Gastroesophageal sphincter (tissue), 4 donors: ENCODE results near the gene ZNF580. TPM values are rescaled to one million over a fixed set of nuclear protein-coding genes. Genes with fewer than 3 reads are reported as not detected.

Experiments
- ATAC-seq: fragments of 150-250 bp; one replicate; pipeline ENCODE4 v1.9.1; 2016; ENCODE audit warnings: mild to moderate bottlenecking, moderate library complexity
- H3K27ac ChIP-seq, 4 donors: fragments of 200-600 bp; sonication (generic) in 3 of 4; 1 replicate in 3 of 4; 2 replicates in 1 of 4; pipeline ENCODE4 v1.5.1; 2016 to 2019
- H3K27me3 ChIP-seq: fragments of 200-600 bp; sonication (generic); one replicate; pipeline ENCODE4 v1.5.1; 2019
- H3K36me3 ChIP-seq, 2 donors: fragments of 200-600 bp; sonication (generic); one replicate each; pipeline ENCODE4 v1.5.1; 2019; ENCODE audit warnings: control low read depth in 1 of 2
- H3K4me1 ChIP-seq, 3 donors: fragments of 200-600 bp; sonication (generic); 1 replicate in 2 of 3; 2 replicates in 1 of 3; pipeline ENCODE4 v1.5.1; 2016 to 2019; ENCODE audit warnings: control low read depth in 2 of 3
- H3K4me3 ChIP-seq, 2 donors: fragments of 200-600 bp; sonication (generic); one replicate each; pipeline ENCODE4 v1.5.1; 2019; ENCODE audit warnings: mild to moderate bottlenecking in 1 of 2, moderate library complexity in 1 of 2
- H3K9me3 ChIP-seq, 3 donors: fragments of 200-600 bp; sonication (generic); one replicate each; pipeline ENCODE4 v1.5.1; 2017 to 2019; ENCODE audit warnings: control low read depth in 2 of 3
- EP300 ChIP-seq: sonication (generic); formaldehyde crosslinking; IDR thresholded peaks from one replicate; pipeline ENCODE4 v1.6.1; 2017; ENCODE audit warnings: antibody characterized with exemption, mild to moderate bottlenecking
- POLR2A ChIP-seq, 2 donors: fragments of 450-650 bp; IDR thresholded peaks; one replicate each; pipeline ENCODE4 v1.6.1; 2017; ENCODE audit warnings: antibody characterized with exemption in 2 of 2, mild to moderate bottlenecking in 2 of 2, moderate library complexity in 1 of 2
- POLR2AphosphoS5 ChIP-seq: sonication (generic); formaldehyde crosslinking; IDR thresholded peaks from one replicate; pipeline ENCODE4 v1.6.1; 2017; ENCODE audit warnings: antibody characterized with exemption
- WGBS, 2 donors: methylation state at CpG; one replicate each; pipeline ENCODE4 v1.1.5; 2018; ENCODE audit warnings: low coverage in 1 of 2; 5-methylcytosine and 5-hydroxymethylcytosine counted together
- total RNA-seq, 4 donors: library from RNA; depleted of rRNA; stranded (reverse); fragments of >200 nt; gene quantifications; one replicate each; pipeline ENCODE4 v1.1.0, GENCODE V29; 2016
- TF ChIP-seq, protein P1 (sequence below), 4 experiments: fragments of 200-600 bp in 2 of 4; fragments of 450-650 bp in 2 of 4; sonication (generic) in 1 of 4; IDR thresholded peaks; one replicate each; pipeline ENCODE4 v1.5.1; 2017 to 2019; ENCODE audit warnings: antibody characterized with exemption in 4 of 4, mild to moderate bottlenecking in 2 of 4, moderate library complexity in 2 of 4

ZNF580 gene
- total RNA-seq, 4 donors from 2014 or later = 28.9 to 44.1 (median 35.2) TPM

DNA sequence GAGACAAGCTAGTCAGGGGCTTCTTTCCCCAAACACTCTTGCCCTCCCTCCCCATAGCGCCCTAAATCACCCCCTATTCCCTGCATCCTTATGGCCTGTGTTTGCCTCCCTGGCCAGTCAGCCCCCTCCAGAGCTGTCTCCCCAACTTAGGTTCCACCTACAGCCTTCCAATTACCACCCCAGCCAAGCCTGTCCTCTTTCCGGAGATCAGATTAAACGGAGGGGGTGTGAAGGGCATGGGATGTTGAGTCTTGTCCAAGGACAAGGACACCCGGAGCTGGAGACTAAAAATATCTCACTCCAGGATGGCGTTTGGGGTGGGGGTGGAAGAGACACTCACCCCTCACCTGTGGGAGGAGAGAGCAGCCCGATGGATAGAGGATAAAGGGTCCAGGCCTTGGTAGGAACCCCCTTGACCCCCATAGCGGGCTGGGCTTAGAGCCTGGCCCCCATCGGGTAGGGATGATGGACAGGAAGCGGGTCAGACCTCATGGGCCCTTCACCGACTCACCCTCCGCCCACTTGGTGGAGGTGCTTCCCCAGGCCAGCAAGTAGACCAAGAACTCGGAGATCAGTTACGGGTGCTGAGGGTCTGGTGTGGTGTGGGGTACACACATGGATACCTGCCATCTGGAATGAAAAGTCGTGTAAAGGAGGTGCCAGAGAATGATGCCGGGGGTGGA is 29.4 kb upstream of the ZNF580 start:
- H3K27ac ChIP-seq = peak overlapping the region in 1 of 4 donors; percentile 35

DNA sequence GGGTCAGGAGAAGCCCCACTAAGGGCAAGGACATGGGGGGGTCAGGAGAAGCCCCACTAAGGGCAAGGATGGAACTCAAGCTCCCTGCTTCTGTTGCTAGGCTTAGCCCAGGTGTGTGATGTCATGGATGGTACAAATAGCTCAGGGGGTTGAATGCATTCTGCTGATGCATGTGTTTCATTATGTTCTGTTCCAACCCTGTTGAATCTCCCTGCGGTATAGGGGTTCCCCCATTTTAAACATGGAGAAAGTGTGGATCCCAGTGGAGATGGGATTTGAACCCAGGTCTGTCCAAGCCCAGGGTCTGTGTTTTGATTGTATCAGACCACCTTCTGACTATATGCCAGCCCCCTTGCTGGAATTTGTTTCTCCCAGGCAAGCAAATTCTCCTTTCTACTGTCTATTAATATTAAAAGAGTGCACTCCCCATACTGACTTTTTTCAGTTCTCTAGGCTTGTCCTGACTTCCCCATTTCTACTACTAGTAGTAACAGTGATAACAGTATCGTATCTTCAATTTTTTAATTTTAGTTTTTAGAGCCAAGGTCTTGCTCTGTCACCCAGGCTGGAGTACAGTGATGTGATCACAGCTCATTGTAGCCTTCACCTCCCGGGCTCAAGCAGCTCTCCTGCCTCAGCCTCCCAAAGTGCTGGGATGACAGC is 28.7 kb upstream of the ZNF580 start:
- no peaks in the 10 kb centered on the region for H3K27me3 ChIP-seq
- H3K4me3 ChIP-seq = no peak overlapping the region
- peak overlapping the region in 1 of 4 donors; percentile 35 for H3K27ac ChIP-seq
- peaks cover 0 to 38% (median 5%) of the 10 kb centered on the region in 3 donors for H3K4me1 ChIP-seq
- ATAC-seq = no peak
- 67 to 86% methylated on average over 1 to 2 of the region's 3 CpGs for WGBS, 2 donors
- peaks cover 0 to 63% of the 10 kb centered on the region in 2 donors for H3K36me3 ChIP-seq
- H3K9me3 ChIP-seq = no peaks in the 10 kb centered on the region
- TF ChIP-seq EP300 (no peak), POLR2AphosphoS5 (no peak), POLR2A (IDR thresholded peaks at IDR 0.05) (no peak)
- TF ChIP-seq, protein P1, sequence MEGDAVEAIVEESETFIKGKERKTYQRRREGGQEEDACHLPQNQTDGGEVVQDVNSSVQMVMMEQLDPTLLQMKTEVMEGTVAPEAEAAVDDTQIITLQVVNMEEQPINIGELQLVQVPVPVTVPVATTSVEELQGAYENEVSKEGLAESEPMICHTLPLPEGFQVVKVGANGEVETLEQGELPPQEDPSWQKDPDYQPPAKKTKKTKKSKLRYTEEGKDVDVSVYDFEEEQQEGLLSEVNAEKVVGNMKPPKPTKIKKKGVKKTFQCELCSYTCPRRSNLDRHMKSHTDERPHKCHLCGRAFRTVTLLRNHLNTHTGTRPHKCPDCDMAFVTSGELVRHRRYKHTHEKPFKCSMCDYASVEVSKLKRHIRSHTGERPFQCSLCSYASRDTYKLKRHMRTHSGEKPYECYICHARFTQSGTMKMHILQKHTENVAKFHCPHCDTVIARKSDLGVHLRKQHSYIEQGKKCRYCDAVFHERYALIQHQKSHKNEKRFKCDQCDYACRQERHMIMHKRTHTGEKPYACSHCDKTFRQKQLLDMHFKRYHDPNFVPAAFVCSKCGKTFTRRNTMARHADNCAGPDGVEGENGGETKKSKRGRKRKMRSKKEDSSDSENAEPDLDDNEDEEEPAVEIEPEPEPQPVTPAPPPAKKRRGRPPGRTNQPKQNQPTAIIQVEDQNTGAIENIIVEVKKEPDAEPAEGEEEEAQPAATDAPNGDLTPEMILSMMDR (IDR thresholded peaks at IDR 0.05) = no peak

More for the DNA sequence above, 29.4 kb upstream of the ZNF580 start:
- Histone ChIP-seq H3K9me3 (no peaks in the 10 kb centered on the region), H3K4me1 (peaks cover 0 to 45% (median 12%) of the 10 kb centered on the region in 3 donors), H3K27me3 (no peaks in the 10 kb centered on the region), H3K36me3 (peaks cover 0 to 56% of the 10 kb centered on the region in 2 donors), H3K4me3 (no peak overlapping the region)
- WGBS, 2 donors = 70 to 90% methylated on average over 2 of the region's 15 CpGs
- ATAC-seq = no peak
- TF ChIP-seq, protein P1 (IDR thresholded peaks at IDR 0.05) = no peak
- no peak for TF ChIP-seq POLR2AphosphoS5

DNA sequence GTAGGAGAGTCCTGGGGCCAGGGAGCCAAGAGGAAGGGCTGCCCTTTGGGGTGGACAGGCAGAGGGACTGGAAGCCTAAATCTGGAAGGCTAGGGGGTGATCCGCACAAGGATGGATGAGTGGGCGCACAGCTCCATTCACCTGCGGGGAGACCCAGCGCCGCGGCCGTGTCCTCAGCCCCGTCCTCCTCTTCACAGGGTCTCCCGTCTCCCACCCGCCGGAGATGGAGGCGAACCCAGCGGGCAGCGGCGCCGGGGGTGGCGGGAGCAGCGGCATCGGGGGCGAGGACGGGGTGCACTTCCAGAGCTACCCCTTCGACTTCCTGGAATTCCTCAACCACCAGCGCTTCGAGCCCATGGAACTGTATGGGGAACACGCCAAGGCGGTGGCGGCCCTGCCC is 27.4 kb upstream of the ZNF580 start:
- H3K27ac ChIP-seq = no peak overlapping the region
- TF ChIP-seq POLR2A (IDR thresholded peaks at IDR 0.05) (no peak), EP300 (no peak), POLR2AphosphoS5 (no peak)
- TF ChIP-seq, protein P1 (IDR thresholded peaks at IDR 0.05) = no peak
- no peaks in the 10 kb centered on the region for H3K27me3 ChIP-seq
- WGBS, 2 donors = 85 to 96% methylated on average over 4 to 13 of the region's 27 CpGs
- H3K36me3 ChIP-seq = peaks cover 0 to 74% of the 10 kb centered on the region in 2 donors
- peaks cover 0 to 27% (median 5%) of the 10 kb centered on the region in 3 donors for H3K4me1 ChIP-seq
- no peak for ATAC-seq
- H3K9me3 ChIP-seq = no peaks in the 10 kb centered on the region
- H3K4me3 ChIP-seq = no peak overlapping the region

GRCh38 chr19:55613930-55614710 is 26.7 kb upstream of the ZNF580 start:
- 92% methylated on average over 6 of the region's 75 CpGs; no CpG with 5 or more reads in 1 of the 2 donors for WGBS, 2 donors
- Histone ChIP-seq H3K27me3 (no peaks in the 10 kb centered on the region), H3K36me3 (peaks cover 0 to 69% of the 10 kb centered on the region in 2 donors), H3K27ac (no peak overlapping the region), H3K9me3 (no peaks in the 10 kb centered on the region), H3K4me3 (no peak overlapping the region), H3K4me1 (peaks cover 0 to 34% (median 5%) of the 10 kb centered on the region in 3 donors)
- ATAC-seq = no peak
- no peak for TF ChIP-seq POLR2AphosphoS5
- no peak for TF ChIP-seq EP300
- no peak for TF ChIP-seq POLR2A (IDR thresholded peaks at IDR 0.05)
- TF ChIP-seq, protein P1 (IDR thresholded peaks at IDR 0.05) = no peak
